ENCODE results near the gene ELMO1. TPM values are rescaled to one million over a fixed set of nuclear protein-coding genes. Genes with fewer than 3 reads are reported as not detected.

The ELMO1 gene
- total RNA-seq = 10 to 100 TPM; 17.1 to 51.5 TPM
- polyA plus RNA-seq = 10 to 100 TPM in 1 of 2 donors, 1 to 10 TPM in 1; 6.7 to 12.5 TPM

GRCh38 chr7:37448636-37449361, at the start of gene ELMO1:
Gene ELMO1, minus strand, starts transcription at chr7:37448864. Its CDS starts 106,174 bp downstream, at chr7:37342690.
- H3K27me3 ChIP-seq (ENCODE audit: control insufficient read depth in 4 of 4, insufficient read depth in 4 of 4, low read length in 3 of 4) = no peaks in the 10 kb centered on the region
- no peaks in the 10 kb centered on the region for H3K36me3 ChIP-seq (ENCODE audit: control insufficient read depth in 4 of 4, insufficient read depth in 3 of 4, low read depth in 1 of 4, low read length in 3 of 4)
- peak; percentile 42 for DNase-seq (ENCODE audit: low spot score)
- peaks cover 2 to 23% (median 10%) of the 10 kb centered on the region in 4 donors for H3K4me1 ChIP-seq (ENCODE audit: control insufficient read depth in 4 of 4, insufficient read depth in 4 of 4, low read length in 3 of 4)
- peak within 1 kb of the TSS; percentile 91 to 96 for H3K27ac ChIP-seq (ENCODE audit: low read depth in 1 of 2, low read length in 2 of 2)
- peak in 1 of 2 donors; percentile 60 for TF ChIP-seq GABPA (IDR thresholded peaks at IDR 0.05 in 1 of 2, conservative IDR thresholded peaks at IDR 0.05 in 1 of 2)
- no peak for TF ChIP-seq MAX (IDR thresholded peaks at IDR 0.05)
- TF ChIP-seq NR2F2 (IDR thresholded peaks at IDR 0.05) = no peak
- TF ChIP-seq FOXA1 (IDR thresholded peaks at IDR 0.05) = no peak
- no peak for TF ChIP-seq SP1 (IDR thresholded peaks at IDR 0.05)
- peak; percentile 70 to 84 for TF ChIP-seq RAD21 (IDR thresholded peaks at IDR 0.05)
- no peak for TF ChIP-seq ATF3 (IDR thresholded peaks at IDR 0.05)
- peak; percentile 21 to 49 for TF ChIP-seq EGR1 (IDR thresholded peaks at IDR 0.05; ENCODE audit: low read depth in 2 of 2)
- no peak for TF ChIP-seq TAF1 (conservative IDR thresholded peaks at IDR 0.05)
- peak; percentile 12 to 28 for TF ChIP-seq RXRA (IDR thresholded peaks at IDR 0.05)
- no peak for TF ChIP-seq HNF4G (IDR thresholded peaks at IDR 0.05)
- TF ChIP-seq REST (IDR thresholded peaks at IDR 0.05) = peak; percentile 73
- no peak for TF ChIP-seq FOXA2 (IDR thresholded peaks at IDR 0.05)
- peak; percentile 62 for TF ChIP-seq CTCF (IDR thresholded peaks at IDR 0.05; ENCODE audit: low read depth, low read length, missing input control)
- peak; percentile 38 for TF ChIP-seq YY1 (IDR thresholded peaks at IDR 0.05)
- peak in 1 of 2 donors; percentile 37 for TF ChIP-seq JUND (IDR thresholded peaks at IDR 0.05)
- peak in 1 of 2 donors; percentile 41 for TF ChIP-seq HNF4A (conservative IDR thresholded peaks at IDR 0.05)
- TF ChIP-seq ZBTB33 (IDR thresholded peaks at IDR 0.05) = no peak
- peak within 1 kb of the TSS; percentile 44 to 60 for H3K9ac ChIP-seq (ENCODE audit: low read depth in 1 of 2, low read length in 2 of 2)
- peak within 1 kb of the TSS; percentile 74 to 90 (median 80) for H3K4me3 ChIP-seq (ENCODE audit: low read depth in 1 of 3, low read length in 3 of 3)
- under 1% methylated on average over 56 of the region's 56 CpGs for WGBS
- H3K9me3 ChIP-seq (ENCODE audit: control insufficient read depth in 4 of 4, low read length in 3 of 4) = no peaks in the 10 kb centered on the region

Measured in liver (tissue), 9 donors.